GM12878 (cell line): ENCODE data around the gene DIAPH2. TPM values are rescaled to one million over a fixed set of nuclear protein-coding genes. Genes with fewer than 3 reads are reported as not detected.

ENCODE experiments used
- ATAC-seq: fragments of 200-7000 bp; cut with Tn5 transposase; 3 replicates; pipeline ENCODE4 v1.9.1; 2020; ENCODE audit warnings: mild to moderate bottlenecking, moderate library complexity
- BruUV-seq: library from RNA; stranded (reverse); fragments of 400-500 nt; replicated peaks from 2 replicates; lab custom pipeline; 2021; lab: Mats Ljungman, UMichigan
- CTCF ChIA-PET: fragments of 300-600 bp; sonication (Branson Sonifier 250); formaldehyde crosslinking; extraction: SDS; loops from one replicate; lab custom pipeline; 2021; ENCODE audit warnings: inconsistent platforms; lab: Yijun Ruan, JAX
- POLR2A ChIA-PET: fragments of 350-600 bp; formaldehyde crosslinking; extraction: SDS; loops from one replicate; lab custom pipeline; 2021; ENCODE audit warnings: inconsistent platforms; lab: Charles Lee
- RAD21 ChIA-PET: fragments of 300-600 bp; sonication (Branson Sonifier 250); formaldehyde crosslinking; loops from one replicate; lab custom pipeline; 2023; ENCODE audit warnings: antibody characterized with exemption; ENCODE audit not compliant: unreplicated experiment; lab: Charles Lee
- SMC1A ChIA-PET: fragments of 300-600 bp; sonication (Branson Sonifier 250); formaldehyde crosslinking; loops from one replicate; lab custom pipeline; 2023; ENCODE audit not compliant: unreplicated experiment, uncharacterized antibody; lab: Charles Lee
- DNase-seq: peaks from one replicate; pipeline ENCODE4 v3.0.0-alpha.2; 2011; ENCODE audit warnings: low read depth, low spot score
- FAIRE-seq: peaks from 3 replicates; lab custom pipeline; 2011; peaks lifted over from hg19 to GRCh38; lab: Jason Lieb, UNC
- H2AFZ ChIP-seq: 2 replicates; pipeline ENCODE4 v1.6.0; 2011; ENCODE audit warnings: low read depth, low read length, control low read depth; ENCODE audit not compliant: control insufficient read depth
- H3K27ac ChIP-seq: 2 replicates; pipeline ENCODE4 v1.5.1; 2011; ENCODE audit warnings: control low read depth; ENCODE audit not compliant: control insufficient read depth, insufficient read depth
- H3K27me3 ChIP-seq, 2 experiments: replicated peaks in 1 of 2; 2 replicates each; pipeline versions ENCODE4 v1.6.0 to v1.6.1; 2011; ENCODE audit warnings: low read length in 1 of 2; ENCODE audit not compliant: control insufficient read depth in 2 of 2, insufficient read depth in 2 of 2
- H3K36me3 ChIP-seq, 2 experiments: 2 replicates each; pipeline ENCODE4 v1.5.1; 2011; ENCODE audit warnings: low read length in 1 of 2; ENCODE audit not compliant: control insufficient read depth in 2 of 2, insufficient read depth in 2 of 2
- H3K4me1 ChIP-seq: 2 replicates; pipeline ENCODE4 v1.6.1; 2011; ENCODE audit warnings: mild to moderate bottlenecking, low read length, moderate library complexity, mixed read lengths; ENCODE audit not compliant: control insufficient read depth, insufficient read depth
- H3K4me2 ChIP-seq: 2 replicates; pipeline ENCODE4 v1.6.0; 2011; ENCODE audit warnings: control low read depth; ENCODE audit not compliant: control insufficient read depth, insufficient read depth
- H3K4me3 ChIP-seq: fragments of 200-600 bp; sonication (generic); 2 replicates; pipeline ENCODE4 v1.5.1; 2016
- H3K79me2 ChIP-seq: 2 replicates; pipeline ENCODE4 v1.6.0; 2011; ENCODE audit warnings: low read length; ENCODE audit not compliant: control insufficient read depth, insufficient read depth
- H3K9ac ChIP-seq: 2 replicates; pipeline ENCODE4 v1.8.0; 2011; ENCODE audit warnings: low read length, control low read depth, mixed read lengths; ENCODE audit not compliant: control insufficient read depth, insufficient read depth
- H3K9me3 ChIP-seq: replicated peaks from 3 replicates; pipeline ENCODE4 v1.5.1; 2011; ENCODE audit warnings: mild to moderate bottlenecking, low read length; ENCODE audit not compliant: control insufficient read depth, insufficient read depth
- H4K20me1 ChIP-seq: 2 replicates; pipeline ENCODE4 v1.6.0; 2011; ENCODE audit not compliant: control insufficient read depth, insufficient read depth
- ASH2L ChIP-seq: fragments of 300-600, 200-600 bp; sonication (generic); IDR thresholded peaks from 2 replicates; pipeline ENCODE4 v1.6.1; 2017; ENCODE audit warnings: low read depth, mild to moderate bottlenecking, borderline replicate concordance
- BRCA1 ChIP-seq: IDR thresholded peaks from 2 replicates; pipeline ENCODE4 v1.6.1; 2011; ENCODE audit warnings: low read depth, low read length, improper control_type of control experiment
- CREM ChIP-seq: IDR thresholded peaks from 2 replicates; pipeline ENCODE4 v1.6.1; 2014; ENCODE audit warnings: antibody characterized with exemption, low read depth
- E2F8 ChIP-seq: fragments of 450-650 bp; IDR thresholded peaks from 2 replicates; pipeline ENCODE4 v1.6.1; 2018; ENCODE audit warnings: mild to moderate bottlenecking, low read depth, moderate library complexity; ENCODE audit not compliant: partially characterized antibody
- GABPA ChIP-seq: IDR thresholded peaks from 2 replicates; pipeline ENCODE4 v1.6.1; 2014; ENCODE audit warnings: antibody characterized with exemption, low read depth, mild to moderate bottlenecking, inconsistent platforms
- HDAC2 ChIP-seq: fragments of 200-600 bp; sonication (generic); IDR thresholded peaks from 2 replicates; pipeline ENCODE4 v1.6.1; 2017
- HDAC6 ChIP-seq: fragments of 200-600 bp; sonication (generic); IDR thresholded peaks from one replicate; pipeline ENCODE4 v1.8.0; 2017; ENCODE audit warnings: antibody characterized with exemption; ENCODE audit not compliant: unreplicated experiment
- HSF1 ChIP-seq: fragments of 150-350 bp; IDR thresholded peaks from 2 replicates; pipeline ENCODE4 v1.6.1; 2014; ENCODE audit warnings: mild to moderate bottlenecking, low read depth, low read length
- IKZF1 ChIP-seq: fragments of 450-650 bp; conservative IDR thresholded peaks from 2 replicates; pipeline ENCODE4 v1.6.1; 2017; ENCODE audit warnings: antibody characterized with exemption, mild to moderate bottlenecking
- KAT2A ChIP-seq: conservative IDR thresholded peaks from 2 replicates; pipeline ENCODE4 v1.6.1; 2011; ENCODE audit warnings: low read depth, low read length; ENCODE audit not compliant: control insufficient read depth
- LARP7 ChIP-seq: fragments of 450-650 bp; IDR thresholded peaks from 2 replicates; pipeline ENCODE4 v1.6.1; 2017; ENCODE audit warnings: mild to moderate bottlenecking
- MEF2B ChIP-seq: fragments of 450-650 bp; IDR thresholded peaks from 2 replicates; pipeline ENCODE4 v1.6.1; 2018; ENCODE audit warnings: mild to moderate bottlenecking, moderate library complexity; ENCODE audit not compliant: partially characterized antibody, poor library complexity, severe bottlenecking
- MTA2 ChIP-seq: fragments of 450-650 bp; IDR thresholded peaks from 2 replicates; pipeline ENCODE4 v1.6.1; 2016; ENCODE audit warnings: low read depth, mild to moderate bottlenecking, moderate library complexity
- NFIC ChIP-seq: IDR thresholded peaks from 2 replicates; pipeline ENCODE4 v1.6.1; 2012; ENCODE audit warnings: low read depth, mild to moderate bottlenecking, inconsistent platforms, low read length, moderate library complexity
- SP1 ChIP-seq: IDR thresholded peaks from one replicate; pipeline ENCODE4 v1.6.1; 2011; ENCODE audit warnings: low read depth, low read length
- USF1 ChIP-seq: IDR thresholded peaks from 2 replicates; pipeline ENCODE4 v1.6.1; 2011; ENCODE audit warnings: borderline replicate concordance, low read depth, mild to moderate bottlenecking, moderate library complexity, mixed read lengths, low read length; ENCODE audit not compliant: insufficient read depth; ENCODE audit errors: extremely low read length
- YY1 ChIP-seq: IDR thresholded peaks from 2 replicates; pipeline ENCODE4 v1.6.1; 2011; ENCODE audit warnings: low read depth, mild to moderate bottlenecking, low read length
- ZNF217 ChIP-seq: fragments of 450-650 bp; IDR thresholded peaks from 2 replicates; pipeline ENCODE4 v1.6.1; 2017; ENCODE audit warnings: antibody characterized with exemption, mild to moderate bottlenecking
- WGBS: methylation state at CpG from one replicate; pipeline ENCODE4 v1.1.6; 2016; ENCODE audit warnings: low lambda C conversion rate; ENCODE audit not compliant: insufficient replicate concordance, insufficient coverage; ENCODE audit errors: missing lambda C conversion rate; 5-methylcytosine and 5-hydroxymethylcytosine counted together
- in situ Hi-C: fragments of 300-500 bp; cut with MboI; formaldehyde crosslinking; loops from 9 replicates; pipeline ENCODE4 v1.14.3; 2018; ENCODE audit warnings: mixed read lengths
- intact Hi-C: fragments of 100-400 bp; cut with micrococcal nuclease; formaldehyde crosslinking; loops from one replicate; pipeline ENCODE4 v1.14.2; 2022; ENCODE audit not compliant: unreplicated experiment
- polyA plus RNA-seq, 11 experiments: library from polyadenylated mRNA; depleted of rRNA in 4 of 11; unstranded in 6 of 11; stranded (reverse) in 5 of 11; fragments of >200 nt; fragmentation: Nextera tagmentation in 4 of 11; fragmentation: Illumina TruSeq in 1 of 11; extraction: Ambion mirVana in 4 of 11; extraction: Trizol in 1 of 11; gene quantifications; 1 replicate in 1 of 11; 2 replicates in 10 of 11; pipeline versions ENCODE4 v1.2.1 to v1.2.3, GENCODE V29; 2011 to 2016; ENCODE audit warnings: inconsistent platforms in 2 of 11, missing spikeins in 2 of 11, low read depth in 1 of 11
- total RNA-seq, 4 experiments: library from RNA; depleted of rRNA in 3 of 4; stranded (reverse); fragments of >200 nt in 3 of 4; fragmentation: Illumina TruSeq in 1 of 4; extraction: Trizol in 1 of 4; gene quantifications; 2 replicates each; pipeline versions ENCODE4 v1.2.1 to v1.2.3, GENCODE V29; 2013 to 2021

The DIAPH2 gene
- total and polyA plus RNA-seq, 10 of the 15 experiments (the other 5 are each of a cell fraction or from before 2014, with no cell fraction given), result 2.2 to 16.6 (median 8.8) TPM

- no peaks in the 10 kb centered on the region for H3K79me2 ChIP-seq
- in situ Hi-C loops (no loop called here), intact Hi-C loops (no loop called here)
- no peaks in the 10 kb centered on the region for H4K20me1 ChIP-seq
- H3K27ac ChIP-seq, result no peak overlapping the region
- no peaks in the 10 kb centered on the region for H3K27me3 ChIP-seq
- WGBS, result 58% methylated on average over 3 of the region's 3 CpGs
- ATAC-seq, result no peak
- no peak overlapping the region for H3K9ac ChIP-seq
- H3K4me2 ChIP-seq, result no peak overlapping the region
- no peaks in the 10 kb centered on the region for H3K4me1 ChIP-seq
- ChIA-PET POLR2A (no interaction called here), SMC1A (no interaction called here), RAD21 (no interaction called here), CTCF (no interaction called here)
- H3K36me3 ChIP-seq, result no peaks in the 10 kb centered on the region
- FAIRE-seq, result no peak
- TF ChIP-seq BRCA1, result no peak
- TF ChIP-seq KAT2A, result no peak
- TF ChIP-seq GABPA, result no peak
- no peak for TF ChIP-seq HSF1
- TF ChIP-seq NFIC, result no peak
- TF ChIP-seq HDAC2, result no peak
- no peak for TF ChIP-seq SP1
- TF ChIP-seq HDAC6, result no peak
- no peak for TF ChIP-seq ASH2L
- TF ChIP-seq YY1, result no peak
- TF ChIP-seq IKZF1, result no peak
- no peak for TF ChIP-seq ZNF217
- no peak for TF ChIP-seq MEF2B
- TF ChIP-seq MTA2, result no peak
- TF ChIP-seq LARP7, result no peak
- TF ChIP-seq CREM, result no peak
- no peak for TF ChIP-seq USF1
- no peak for TF ChIP-seq E2F8
- no peak for DNase-seq
- H3K9me3 ChIP-seq, result no peaks in the 10 kb centered on the region
- no peak overlapping the region for H3K4me3 ChIP-seq
- no peak overlapping the region for H2AFZ ChIP-seq
- no TSS peak for BruUV-seq
Observed at GRCh38 chrX:97547877-97548578, 863.4 kb downstream of the DIAPH2 start.
